ENCODE measurements around the gene DGKD. TPM values are rescaled to one million over a fixed set of nuclear protein-coding genes. Genes with fewer than 3 reads are reported as not detected.

The DGKD gene
- total and polyA plus RNA-seq, 11 donors, result 15.5 to 88.6 (median 43.0) TPM

- DNase-seq (no peak), ATAC-seq (peak in 2 of 4 donors; percentile 11 to 36)
- TF ChIP-seq POLR2A (IDR thresholded peaks at IDR 0.05) (no peak), CTCF (IDR thresholded peaks at IDR 0.05) (peak; percentile 27 to 66 (median 49))
- H3K4me1 ChIP-seq, result peaks cover 0 to 5% (median 0%) of the 10 kb centered on the region in 12 donors
- H3K4me3 ChIP-seq, result no peak overlapping the region
- no peaks in the 10 kb centered on the region for H3K9me3 ChIP-seq
- H3K36me3 ChIP-seq, result peaks cover 7 to 100% (median 96%) of the 10 kb centered on the region in 9 donors
- WGBS, 4 donors, result 67 to 71% (median 69%) methylated on average over 30 to 31 of the region's 31 CpGs
- no peak overlapping the region for H3K27ac ChIP-seq
- no peaks in the 10 kb centered on the region for H3K27me3 ChIP-seq
- intact Hi-C loops (cut with DNase I), result loop anchor here in 6 of 10 donors (5.0 to 10.0 kb wide), 4 partner anchors 97 to 266 kb away; partner anchors contain the start of genes DGKD (in 1 of the 6), UGT1A4 (in 1 of the 6) and UGT1A5 (in 1 of the 6)
These were observed 95.0 kb downstream of the DGKD start for GRCh38 chr2:233449081-233449901.

DNA sequence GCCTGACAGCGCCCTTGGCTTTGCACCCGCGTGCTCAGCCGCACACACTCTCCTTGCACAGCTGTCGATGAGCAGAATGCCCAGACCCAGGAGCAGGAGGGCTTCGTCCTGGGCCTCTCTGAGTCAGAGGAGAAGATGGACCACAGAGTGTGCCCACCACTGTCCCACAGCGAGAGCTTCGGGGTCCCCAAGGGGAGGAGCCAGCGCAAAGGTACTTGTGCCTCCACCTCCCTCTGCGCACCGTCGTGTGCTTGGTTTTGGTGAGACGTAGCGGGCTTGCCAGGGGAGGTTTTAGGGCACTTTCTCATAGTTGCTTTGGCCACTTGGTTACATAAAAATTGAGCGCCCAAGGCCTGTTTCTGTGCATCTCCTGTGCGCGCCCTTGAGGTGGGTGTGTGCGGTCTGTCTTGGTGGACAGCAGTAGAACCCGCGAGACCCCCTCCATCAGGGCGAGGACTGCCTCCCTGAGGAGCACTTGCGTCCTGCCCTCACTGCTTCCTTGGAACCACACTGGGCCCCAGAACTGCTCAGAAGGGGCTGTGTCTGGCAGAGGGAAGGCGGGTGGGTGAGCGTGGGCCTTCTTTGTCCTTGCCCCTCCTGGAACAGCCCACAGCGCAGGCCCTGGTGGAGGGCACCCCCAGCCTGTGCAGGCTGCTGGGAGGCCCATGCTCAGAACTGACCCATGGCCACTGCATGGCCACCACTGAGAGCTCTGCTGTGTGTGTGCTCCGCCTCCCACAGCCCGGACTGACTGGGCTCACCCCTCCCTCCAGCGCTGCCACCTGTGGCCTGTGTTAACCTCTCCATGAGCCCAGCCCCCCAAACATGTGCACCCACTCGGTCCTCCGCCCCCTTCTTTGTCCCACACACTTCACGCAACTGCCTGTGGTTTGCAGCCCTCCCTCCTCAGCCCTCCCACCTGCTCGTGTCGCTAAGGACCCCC lies 95.9 kb downstream of the DGKD start:
- ATAC-seq, result peak in 2 of 4 donors; percentile 3 to 4
- peaks cover 7 to 100% (median 98%) of the 10 kb centered on the region in 9 donors for H3K36me3 ChIP-seq
- no peak overlapping the region for H3K27ac ChIP-seq
- no peak for DNase-seq
- no peak for TF ChIP-seq POLR2A (IDR thresholded peaks at IDR 0.05)
- TF ChIP-seq CTCF (IDR thresholded peaks at IDR 0.05), result no peak
- intact Hi-C loops (cut with DNase I), result loop anchor here in 6 of 10 donors (5.0 to 10.0 kb wide), 4 partner anchors 98 to 265 kb away; partner anchors contain the start of genes DGKD (in 1 of the 6), UGT1A4 (in 1 of the 6) and UGT1A5 (in 1 of the 6)
- no peaks in the 10 kb centered on the region for H3K27me3 ChIP-seq
- no peaks in the 10 kb centered on the region for H3K9me3 ChIP-seq
- 91 to 95% (median 92%) methylated on average over 29 to 33 of the region's 33 CpGs for WGBS, 4 donors
- H3K4me1 ChIP-seq, result peaks cover 0 to 5% (median 0%) of the 10 kb centered on the region in 12 donors
- H3K4me3 ChIP-seq, result no peak overlapping the region

- H3K36me3 ChIP-seq, result peaks cover 7 to 100% (median 99%) of the 10 kb centered on the region in 9 donors
- 92 to 94% (median 93%) methylated on average over 22 of the region's 22 CpGs for WGBS, 4 donors
- TF ChIP-seq POLR2A (IDR thresholded peaks at IDR 0.05) (no peak), CTCF (IDR thresholded peaks at IDR 0.05) (no peak)
- intact Hi-C loops (cut with DNase I), result no loop called here
- peaks cover 0 to 5% (median 0%) of the 10 kb centered on the region in 12 donors for H3K4me1 ChIP-seq
- DNase-seq (no peak), ATAC-seq (no peak)
- no peaks in the 10 kb centered on the region for H3K9me3 ChIP-seq
- H3K4me3 ChIP-seq, result no peak overlapping the region
- no peak overlapping the region for H3K27ac ChIP-seq
- H3K27me3 ChIP-seq, result no peaks in the 10 kb centered on the region
These were observed 96.7 kb downstream of the DGKD start for GRCh38 chr2:233450864-233451575.
